NB4 (cell line): ENCODE measurements around the gene LFNG.

Source experiments
- CTCF ChIP-seq: IDR thresholded peaks from one replicate; pipeline ENCODE4 v1.5.1; 2012; ENCODE audit warnings: low read depth, low read length
- MAX ChIP-seq: IDR thresholded peaks from 2 replicates; pipeline ENCODE4 v1.6.1; 2011; ENCODE audit warnings: low read depth, low read length
- MYC ChIP-seq: IDR thresholded peaks from 2 replicates; pipeline ENCODE4 v1.6.1; 2011; ENCODE audit warnings: low read depth, low read length
- POLR2A ChIP-seq: IDR thresholded peaks from 2 replicates; pipeline ENCODE4 v1.6.1; 2011; ENCODE audit warnings: mild to moderate bottlenecking; ENCODE audit not compliant: insufficient read length; ENCODE audit errors: extremely low read depth

GRCh38 chr7:2512179-2512661 lies 7.4 kb upstream of the LFNG start:
- TF ChIP-seq CTCF (no peak), POLR2A (no peak), MAX (no peak), MYC (no peak)
